Neural progenitor cell (in vitro differentiated cells): ENCODE data around the gene AP5Z1.

Source experiments
- EZH2phosphoT487 ChIP-seq: fragments of 200-600 bp; sonication (generic); IDR thresholded peaks from 2 replicates; pipeline ENCODE4 v1.6.1; 2017; ENCODE audit warnings: antibody characterized with exemption
- TF ChIP-seq, protein P1 (sequence below): fragments of 200-600 bp; sonication (generic); IDR thresholded peaks from 2 replicates; pipeline ENCODE4 v1.5.1; 2017; ENCODE audit warnings: antibody characterized with exemption, mild to moderate bottlenecking

- TF ChIP-seq, protein P1, sequence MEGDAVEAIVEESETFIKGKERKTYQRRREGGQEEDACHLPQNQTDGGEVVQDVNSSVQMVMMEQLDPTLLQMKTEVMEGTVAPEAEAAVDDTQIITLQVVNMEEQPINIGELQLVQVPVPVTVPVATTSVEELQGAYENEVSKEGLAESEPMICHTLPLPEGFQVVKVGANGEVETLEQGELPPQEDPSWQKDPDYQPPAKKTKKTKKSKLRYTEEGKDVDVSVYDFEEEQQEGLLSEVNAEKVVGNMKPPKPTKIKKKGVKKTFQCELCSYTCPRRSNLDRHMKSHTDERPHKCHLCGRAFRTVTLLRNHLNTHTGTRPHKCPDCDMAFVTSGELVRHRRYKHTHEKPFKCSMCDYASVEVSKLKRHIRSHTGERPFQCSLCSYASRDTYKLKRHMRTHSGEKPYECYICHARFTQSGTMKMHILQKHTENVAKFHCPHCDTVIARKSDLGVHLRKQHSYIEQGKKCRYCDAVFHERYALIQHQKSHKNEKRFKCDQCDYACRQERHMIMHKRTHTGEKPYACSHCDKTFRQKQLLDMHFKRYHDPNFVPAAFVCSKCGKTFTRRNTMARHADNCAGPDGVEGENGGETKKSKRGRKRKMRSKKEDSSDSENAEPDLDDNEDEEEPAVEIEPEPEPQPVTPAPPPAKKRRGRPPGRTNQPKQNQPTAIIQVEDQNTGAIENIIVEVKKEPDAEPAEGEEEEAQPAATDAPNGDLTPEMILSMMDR: no peak
- no peak for TF ChIP-seq EZH2phosphoT487
These were observed 9.9 kb downstream of the AP5Z1 start for GRCh38 chr7:4785371-4785770.
